ENCODE results near the gene ZDHHC14.
"Not testable (repeated sequence)": the region's sequence is repeated elsewhere in the genome, so short reads cannot be mapped to it uniquely, and the experiment has no call there.

The ZDHHC14 gene

DNA sequence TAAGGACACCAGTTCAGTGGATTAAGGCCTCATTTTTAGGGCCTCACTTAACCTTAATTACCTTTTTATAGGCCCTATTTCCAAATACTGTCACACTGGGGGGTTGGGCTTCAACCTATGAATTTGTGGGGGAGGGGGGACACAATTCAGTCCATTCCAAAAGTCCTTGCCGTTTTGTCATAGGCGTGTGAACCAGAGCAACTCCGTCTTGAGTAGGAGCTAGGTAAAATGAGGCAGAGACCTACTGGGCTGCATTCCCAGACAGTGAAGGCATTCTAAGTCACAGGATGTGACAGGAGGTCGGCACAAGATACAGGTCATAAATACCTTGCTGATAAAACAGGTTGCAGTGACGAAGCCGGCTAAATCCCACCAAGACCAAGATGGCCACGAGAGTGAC, 328.6 kb downstream of the ZDHHC14 start:
- no peak for DNase-seq

DNA sequence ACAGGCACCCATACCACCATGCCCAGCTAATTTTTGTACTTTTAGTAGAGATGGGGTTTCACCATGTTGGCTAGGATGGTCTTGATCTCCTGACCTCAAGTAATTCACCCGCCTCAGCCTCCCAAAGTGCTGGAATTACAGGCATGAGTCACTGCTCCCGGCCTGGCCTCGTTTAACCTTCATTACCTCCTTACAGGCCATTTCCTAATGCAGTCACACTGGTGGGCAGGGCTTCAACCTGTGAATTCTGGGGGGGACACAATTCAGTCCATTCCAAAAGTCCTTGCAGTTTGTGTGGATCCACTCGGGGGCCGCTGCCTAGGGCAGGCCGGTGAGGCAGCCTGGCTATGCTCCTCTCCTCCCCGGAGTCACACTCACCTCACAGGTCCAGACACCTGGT, 329.6 kb downstream of the ZDHHC14 start:
- no peak for DNase-seq

DNA sequence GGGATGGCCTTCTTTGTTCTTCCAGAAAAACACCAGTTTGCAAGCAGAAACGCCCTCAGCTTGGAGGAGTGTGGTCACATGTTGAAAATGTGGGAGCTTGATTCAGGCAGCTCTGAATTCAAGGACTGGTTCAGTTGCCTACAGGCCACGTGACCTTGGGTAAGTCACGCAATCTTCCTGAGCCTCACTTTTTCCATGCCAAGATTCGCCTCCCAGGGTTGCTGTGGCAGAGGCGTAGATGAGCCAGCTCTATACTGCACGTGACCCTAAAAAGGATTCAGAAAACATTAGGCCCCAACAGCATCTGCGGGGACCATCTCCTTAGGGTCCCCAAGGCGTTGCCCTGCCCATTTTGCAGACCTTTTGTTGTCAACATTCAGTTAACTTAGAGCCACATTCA, 330.1 kb downstream of the ZDHHC14 start:
- no peak for DNase-seq

DNA sequence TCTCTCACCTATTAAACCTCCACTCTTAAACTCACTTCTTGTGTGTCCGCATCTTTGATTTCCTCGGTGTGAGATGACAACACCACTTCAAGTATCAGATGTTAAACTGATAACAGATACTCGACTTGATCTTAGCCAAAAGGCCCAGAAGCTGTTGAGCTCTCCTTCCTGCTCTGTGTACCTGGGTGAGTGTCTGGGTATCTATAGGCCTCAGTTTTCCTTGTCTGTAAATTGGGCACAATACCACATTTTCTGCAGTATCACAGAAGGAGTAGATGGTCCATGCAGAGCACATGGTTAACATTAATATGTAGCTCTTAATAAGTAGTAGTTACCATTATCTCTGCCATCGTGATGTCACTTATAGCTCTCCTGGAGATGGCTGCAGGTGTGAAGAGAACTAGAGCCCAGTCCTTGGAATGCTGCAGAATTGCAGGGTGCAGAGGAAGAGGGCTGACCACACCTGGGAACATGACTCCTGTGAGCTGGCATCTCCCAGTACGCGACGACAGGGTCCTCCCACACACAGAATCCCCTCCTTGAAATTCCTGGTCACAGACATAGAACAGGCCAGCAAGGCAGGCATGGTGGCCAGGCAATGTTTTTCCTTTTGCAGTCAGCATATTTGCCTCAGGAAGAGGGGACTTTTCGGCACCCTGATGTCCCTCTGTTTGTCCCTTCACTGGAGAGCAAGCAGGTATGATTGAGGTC, 331.8 kb downstream of the ZDHHC14 start:
- DNase-seq, result no peak

- no peak for DNase-seq
Measured at GRCh38 chr6:157713451-157714152, 332.6 kb downstream of the ZDHHC14 start.

DNA sequence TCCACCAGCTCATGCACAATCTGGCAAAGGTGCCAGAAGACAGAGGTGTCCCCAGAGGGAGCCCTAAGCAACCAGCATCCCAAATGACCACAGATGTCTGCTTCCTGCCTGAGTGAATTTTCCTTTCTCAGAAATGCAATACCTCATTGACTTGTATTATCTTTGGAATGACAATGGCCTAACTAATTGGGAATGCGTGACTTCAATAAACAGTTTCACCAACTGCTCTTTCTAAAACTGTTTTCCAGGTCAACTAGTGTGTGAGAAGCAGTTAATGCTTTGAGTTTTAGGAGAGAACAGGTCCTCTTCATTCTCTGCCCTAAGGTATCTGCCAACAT, 333.1 kb downstream of the ZDHHC14 start:
- no peak for DNase-seq

DNA sequence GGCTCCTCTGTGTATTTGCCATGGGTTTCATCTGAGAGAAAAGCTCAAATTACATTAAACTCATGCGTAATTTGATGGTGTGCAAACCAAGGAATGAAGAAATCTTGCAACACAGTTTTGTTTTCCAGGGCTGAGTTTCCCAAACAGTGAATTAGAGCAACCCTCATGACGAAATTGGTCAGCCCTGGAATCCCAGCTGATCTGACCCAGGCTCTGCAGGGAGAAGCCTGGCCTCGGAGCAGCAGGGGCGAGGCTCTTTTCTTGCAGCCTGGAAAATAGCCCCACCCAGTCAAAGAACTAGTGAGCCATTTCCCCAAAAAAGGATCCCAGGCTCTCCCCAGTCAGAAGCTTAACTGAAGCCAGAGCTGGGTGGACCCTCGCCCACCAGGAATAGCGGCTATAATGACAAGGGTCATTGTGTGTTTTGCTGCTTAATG, 334.8 kb downstream of the ZDHHC14 start:
- no peak for DNase-seq

DNA sequence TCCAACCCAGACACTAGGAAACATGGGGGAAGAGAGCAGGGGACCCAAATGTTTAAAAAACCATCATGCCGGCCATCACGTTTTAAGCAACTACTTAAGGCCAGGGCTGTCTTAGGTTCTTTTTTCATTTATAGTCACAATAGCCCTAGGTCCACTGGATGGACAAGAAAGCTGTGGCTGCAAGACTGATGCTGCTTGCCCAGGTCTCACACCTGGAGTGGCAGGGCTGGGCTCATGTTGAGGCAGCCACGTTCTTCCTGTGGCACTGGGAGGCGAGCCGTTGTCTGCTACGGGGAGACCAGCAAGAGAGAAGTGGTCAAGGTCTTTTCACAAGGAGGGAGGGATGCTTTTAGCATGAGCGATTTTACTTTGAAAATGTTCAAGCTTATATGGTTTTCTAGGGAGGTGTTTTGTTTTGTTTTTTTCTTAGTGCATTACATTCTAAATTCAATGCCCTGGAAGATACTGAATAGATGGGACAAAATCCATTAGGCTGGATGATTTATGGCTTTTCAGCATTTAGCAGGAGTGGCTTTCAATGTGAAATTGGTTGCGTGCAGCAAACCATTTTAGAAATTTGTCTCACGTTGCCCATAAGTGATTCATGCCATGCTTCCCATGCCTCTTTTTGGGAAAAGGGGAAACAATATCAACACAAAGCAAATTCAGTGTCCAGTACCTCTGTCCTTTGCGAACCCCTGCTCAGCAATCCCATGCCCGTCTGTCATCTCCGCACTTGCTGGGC, 335.4 kb downstream of the ZDHHC14 start:
- no peak for DNase-seq

GRCh38 chr6:157717340-157717748, 336.4 kb downstream of the ZDHHC14 start:
- no peak for DNase-seq

GRCh38 chr6:157718503-157719187, 337.7 kb downstream of the ZDHHC14 start:
- no peak for DNase-seq

DNA sequence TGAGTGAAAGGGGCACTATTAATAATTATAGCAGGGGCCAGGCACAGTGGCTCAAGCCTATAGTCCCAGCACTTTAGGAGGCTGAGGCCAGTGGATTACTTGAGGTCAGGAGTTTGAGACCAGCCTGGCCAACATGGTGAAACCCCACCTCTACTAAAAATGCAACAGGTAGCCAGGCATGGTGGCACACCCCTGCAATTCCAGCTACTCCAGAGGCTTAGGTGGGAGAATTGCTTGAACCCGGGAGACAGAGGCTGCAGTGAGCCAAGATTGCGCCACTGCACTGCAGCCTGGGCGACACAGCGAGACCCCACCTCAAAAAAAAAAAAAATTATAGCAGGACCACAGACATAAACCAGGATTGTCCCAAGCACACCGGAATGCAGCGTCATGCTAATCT, 340.0 kb downstream of the ZDHHC14 start:
- DNase-seq, result not testable (repeated sequence)

GRCh38 chr6:157721426-157721825, 340.4 kb downstream of the ZDHHC14 start:
- DNase-seq, result no peak

- DNase-seq, result no peak
Measured at GRCh38 chr6:157721830-157722229, 340.8 kb downstream of the ZDHHC14 start.

DNA sequence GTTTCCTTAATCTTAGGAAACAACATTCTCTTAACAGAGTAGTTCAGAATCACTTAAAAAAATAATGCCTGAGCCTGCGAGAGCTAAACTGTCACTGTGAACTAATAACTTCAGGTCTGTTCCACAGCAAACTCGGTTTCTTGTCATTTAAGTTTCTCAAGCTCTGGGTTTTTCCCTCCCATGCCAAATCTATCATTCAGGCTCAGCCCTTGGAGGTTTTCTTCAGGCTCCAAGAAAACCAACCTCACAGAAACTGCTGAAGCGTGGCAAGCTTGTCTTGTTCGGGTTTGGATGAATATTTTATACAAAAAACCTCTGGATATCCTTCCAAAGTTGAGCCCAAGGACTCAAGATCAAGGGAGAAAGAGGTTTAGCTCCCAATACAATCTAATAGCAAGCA, 342.4 kb downstream of the ZDHHC14 start:
- no peak for DNase-seq

DNA sequence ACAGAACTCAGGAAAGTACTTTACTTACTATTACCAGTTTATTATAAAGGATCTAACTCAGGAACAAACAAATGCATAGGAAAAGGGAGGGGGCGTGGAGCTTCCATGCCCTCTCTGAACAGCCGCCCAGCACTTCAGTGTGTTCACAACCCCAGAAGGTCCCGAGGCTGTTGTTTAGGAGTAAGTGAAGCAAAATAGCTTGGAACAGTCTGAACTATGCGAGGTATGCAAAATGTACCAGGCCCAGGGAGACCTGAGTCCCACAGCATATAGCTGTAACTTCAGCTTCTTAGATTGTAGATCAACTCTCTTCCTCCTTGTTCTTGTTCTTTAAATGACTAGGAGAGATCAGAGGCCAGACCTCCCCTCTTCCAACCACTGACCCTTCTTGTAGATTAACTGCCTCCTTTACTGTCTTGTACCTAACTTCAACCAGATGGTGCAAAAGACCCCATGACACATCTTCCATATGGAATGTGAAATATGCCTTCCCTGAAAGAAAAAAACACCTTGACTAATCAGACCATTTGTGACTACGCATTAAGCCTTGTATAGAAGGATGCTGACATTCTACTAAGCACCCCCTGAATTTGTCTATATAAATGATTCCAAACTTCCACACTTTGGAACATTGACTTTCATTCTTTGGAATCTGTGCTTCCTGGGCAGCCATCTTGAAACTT, 343.3 kb downstream of the ZDHHC14 start:
- DNase-seq, result no peak

DNA sequence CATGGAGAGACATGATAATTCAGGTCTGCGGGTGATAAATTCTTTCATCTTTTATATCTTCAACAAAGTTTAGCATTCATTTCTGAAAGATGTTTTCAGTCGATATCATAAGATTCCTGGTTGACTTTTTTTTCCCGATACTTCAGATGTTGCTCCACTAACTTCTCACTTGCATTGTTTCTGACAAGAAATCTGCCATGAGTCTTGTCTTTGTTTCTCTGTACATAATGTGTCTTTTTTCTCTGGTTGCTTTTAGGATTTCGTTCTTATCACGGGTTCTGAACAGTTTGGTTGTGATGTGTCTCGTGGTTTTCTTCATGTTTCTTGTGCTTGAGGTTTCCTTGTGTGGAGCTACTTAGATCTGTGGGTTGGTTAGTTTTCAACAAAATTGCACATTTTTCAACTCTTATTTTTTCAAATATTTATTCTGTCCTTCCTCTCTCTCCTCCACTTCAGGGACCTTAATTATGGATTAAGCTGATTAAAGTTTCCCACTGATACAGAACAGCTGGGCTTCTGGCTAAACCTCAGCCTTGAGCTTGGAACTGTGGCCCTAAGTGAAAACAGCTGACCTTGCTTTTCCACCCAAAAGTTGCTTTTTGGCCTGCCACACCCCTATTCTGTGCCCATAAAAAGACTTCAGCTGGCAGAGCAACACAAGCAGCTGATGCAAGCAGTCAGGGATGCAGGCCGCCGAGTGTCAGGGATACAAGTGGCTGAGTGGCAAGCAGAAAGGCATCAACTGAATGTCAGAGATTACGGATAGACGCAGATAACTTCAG, 344.2 kb downstream of the ZDHHC14 start:
- DNase-seq, result no peak

DNA sequence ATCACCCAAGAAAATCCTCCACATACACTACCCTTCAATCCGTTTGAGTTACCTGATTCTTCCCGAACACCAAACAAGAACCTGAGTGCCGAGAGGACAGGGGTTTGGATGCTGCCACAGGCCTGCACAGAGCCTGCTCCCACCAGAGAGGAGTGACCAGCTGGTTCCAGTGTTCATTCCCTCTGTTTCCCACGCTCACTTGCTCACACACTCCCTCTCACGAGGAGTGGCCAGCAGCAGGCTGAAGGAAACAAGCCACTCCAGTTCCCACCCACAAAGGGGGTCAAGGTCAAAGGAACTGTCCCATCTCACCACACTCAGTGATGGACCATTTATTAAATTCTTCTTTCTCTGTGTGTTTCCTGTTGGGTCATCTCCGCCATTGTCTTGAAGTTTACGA, 344.8 kb downstream of the ZDHHC14 start:
- no peak for DNase-seq

DNA sequence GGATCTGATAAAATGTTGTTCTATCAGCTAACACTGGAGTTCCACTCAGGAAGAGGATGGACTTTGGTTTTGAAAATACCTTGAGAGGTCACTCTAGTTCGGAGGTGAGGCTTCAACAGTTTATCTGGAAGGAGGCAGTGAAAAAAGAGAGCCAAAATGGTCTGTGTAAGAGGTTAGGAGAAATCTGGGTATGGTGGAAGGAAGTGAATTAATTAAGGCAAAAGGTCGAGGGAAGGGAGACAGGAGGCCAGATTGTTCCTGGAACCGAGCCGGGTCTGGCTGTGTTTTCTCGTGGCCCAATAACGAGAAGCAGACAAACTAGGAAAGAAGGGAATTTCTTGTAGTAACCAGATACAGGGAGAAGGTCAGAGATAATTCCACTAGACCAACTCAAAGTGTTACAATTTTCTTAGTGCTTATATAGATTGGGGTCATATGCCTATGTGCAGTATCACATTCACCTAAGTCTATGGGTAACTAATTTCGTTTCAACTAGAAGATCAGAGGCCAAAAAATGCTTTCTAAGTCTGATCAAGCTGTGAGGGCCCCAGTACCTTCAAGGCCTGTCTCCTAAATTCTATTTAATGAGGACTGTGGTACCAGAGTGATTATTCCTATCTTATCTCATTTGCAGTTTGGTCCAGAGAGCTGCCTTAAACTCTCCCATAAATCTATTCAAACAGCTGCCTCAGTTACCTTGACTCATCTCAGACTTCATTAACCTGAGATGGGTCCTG, 346.1 kb downstream of the ZDHHC14 start:
- no peak for DNase-seq
